ENCODE measurements around the gene MBNL2.

MBNL2 gene

DNA sequence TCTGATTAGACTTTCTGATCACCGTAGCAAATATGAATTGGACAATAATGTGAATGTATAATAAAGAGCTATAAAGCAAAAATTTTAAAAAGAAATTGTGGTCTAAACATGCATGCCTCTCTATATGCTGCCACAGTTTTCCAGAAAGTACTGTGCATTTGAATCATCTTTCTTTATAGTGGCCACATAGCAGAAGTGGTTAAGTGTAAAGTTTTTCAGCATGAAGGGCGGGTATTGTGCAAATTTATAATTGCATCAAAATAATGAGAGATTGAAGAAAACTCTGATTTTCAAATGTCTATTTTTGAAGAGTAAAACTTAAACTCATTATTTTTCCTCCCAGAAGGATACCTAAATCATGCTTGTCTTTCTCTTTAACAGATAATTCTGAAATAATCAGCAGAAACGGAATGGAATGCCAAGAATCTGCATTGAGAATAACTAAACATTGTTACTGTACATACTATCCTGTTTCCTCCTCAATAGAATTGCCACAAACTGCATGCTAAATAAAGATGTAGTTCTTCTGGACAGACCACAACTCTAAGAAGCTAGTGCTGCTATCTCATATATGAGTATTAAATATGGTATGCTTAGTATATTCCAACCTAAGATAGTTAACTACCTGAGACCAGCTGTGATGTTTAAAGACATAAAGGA is 168.9 kb downstream of the MBNL2 start:
- no peak for DNase-seq

DNA sequence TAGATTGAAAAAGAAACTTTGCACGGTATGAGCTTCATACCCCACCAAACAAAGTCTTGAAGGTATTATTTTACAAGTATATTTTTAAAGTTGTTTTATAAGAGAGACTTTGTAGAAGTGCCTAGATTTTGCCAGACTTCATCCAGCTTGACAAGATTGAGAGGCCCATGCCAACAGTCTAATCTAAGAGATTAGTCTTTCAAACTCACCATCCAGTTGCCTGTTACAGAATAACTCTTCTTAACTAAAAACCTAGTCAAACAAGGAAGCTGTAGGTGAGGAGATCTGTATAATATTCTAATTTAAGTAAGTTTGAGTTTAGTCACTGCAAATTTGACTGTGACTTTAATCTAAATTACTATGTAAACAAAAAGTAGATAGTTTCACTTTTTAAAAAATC is 169.9 kb downstream of the MBNL2 start:
- no peak for DNase-seq

DNA sequence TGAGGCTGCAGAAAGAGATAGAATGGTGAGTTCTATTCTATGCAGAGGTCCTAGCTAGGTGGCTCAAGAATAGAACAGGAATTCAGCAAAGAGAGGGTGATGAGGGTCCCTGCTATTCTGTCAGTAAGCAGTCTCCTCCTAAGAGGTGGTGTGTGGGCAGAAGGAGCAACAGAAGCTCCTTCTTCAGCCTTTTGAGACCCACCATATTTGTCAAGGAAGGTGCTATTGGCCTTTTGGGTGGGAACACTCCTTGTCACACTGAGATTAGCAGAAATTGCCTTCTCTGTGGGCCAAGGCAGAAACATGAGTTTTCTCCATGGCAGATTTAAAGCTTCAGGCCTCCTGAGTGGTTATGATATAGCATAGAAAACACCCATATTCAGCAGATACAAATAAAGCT is 172.4 kb downstream of the MBNL2 start:
- no peak for DNase-seq

DNA sequence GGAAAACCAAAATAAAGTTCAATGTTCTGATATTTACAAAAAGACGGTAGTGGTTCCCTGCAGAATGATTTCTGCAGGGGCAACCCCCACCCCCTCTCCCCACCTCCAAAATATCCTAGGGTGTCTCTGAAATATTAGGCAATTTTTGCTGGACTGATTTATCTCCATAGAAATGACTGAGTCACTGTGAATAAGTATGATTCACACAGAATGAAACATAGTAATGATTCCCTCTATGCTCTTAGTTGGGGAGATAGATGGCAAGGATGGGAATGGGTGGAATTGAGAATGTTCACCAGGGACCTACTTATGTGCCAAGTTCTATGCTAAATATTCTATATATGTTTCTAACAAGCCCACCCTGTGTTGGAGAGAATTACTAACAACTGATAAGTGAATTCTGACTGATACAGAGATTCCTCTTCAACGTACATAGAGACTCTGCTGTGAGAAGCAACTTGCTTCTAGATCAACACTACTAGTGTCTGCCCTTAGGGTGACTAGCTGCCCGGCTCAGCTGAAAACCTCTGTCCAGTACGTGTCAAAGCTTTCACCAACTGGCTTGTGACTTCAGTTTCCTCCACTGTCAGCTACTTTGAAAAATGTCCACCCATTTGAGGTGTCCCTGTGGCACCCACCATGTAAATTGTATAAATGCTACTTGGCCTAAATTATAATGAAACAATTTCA is 173.5 kb downstream of the MBNL2 start:
- no peak for DNase-seq

DNA sequence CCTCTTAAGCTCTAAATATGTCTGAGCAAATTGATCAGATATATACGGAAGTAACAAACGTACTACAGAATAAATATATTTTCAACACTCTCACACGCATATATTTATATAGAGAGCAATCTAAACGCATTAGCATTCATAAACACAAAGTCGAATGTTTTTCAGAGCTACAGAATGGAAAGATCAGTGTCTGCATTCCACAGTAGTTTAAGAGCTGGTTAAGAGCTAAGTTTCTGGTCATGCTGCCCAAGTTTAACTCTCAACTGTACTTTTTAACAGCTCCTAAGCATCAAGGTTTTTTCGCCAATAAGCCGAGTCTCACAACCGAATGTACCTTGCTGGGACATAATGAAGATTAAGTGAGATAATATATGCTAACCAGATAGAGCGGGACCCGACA is 175.1 kb downstream of the MBNL2 start:
- no peak for DNase-seq

- no peak for DNase-seq
Observed at GRCh38 chr13:97401421-97401820, 179.3 kb downstream of the MBNL2 start.

DNA sequence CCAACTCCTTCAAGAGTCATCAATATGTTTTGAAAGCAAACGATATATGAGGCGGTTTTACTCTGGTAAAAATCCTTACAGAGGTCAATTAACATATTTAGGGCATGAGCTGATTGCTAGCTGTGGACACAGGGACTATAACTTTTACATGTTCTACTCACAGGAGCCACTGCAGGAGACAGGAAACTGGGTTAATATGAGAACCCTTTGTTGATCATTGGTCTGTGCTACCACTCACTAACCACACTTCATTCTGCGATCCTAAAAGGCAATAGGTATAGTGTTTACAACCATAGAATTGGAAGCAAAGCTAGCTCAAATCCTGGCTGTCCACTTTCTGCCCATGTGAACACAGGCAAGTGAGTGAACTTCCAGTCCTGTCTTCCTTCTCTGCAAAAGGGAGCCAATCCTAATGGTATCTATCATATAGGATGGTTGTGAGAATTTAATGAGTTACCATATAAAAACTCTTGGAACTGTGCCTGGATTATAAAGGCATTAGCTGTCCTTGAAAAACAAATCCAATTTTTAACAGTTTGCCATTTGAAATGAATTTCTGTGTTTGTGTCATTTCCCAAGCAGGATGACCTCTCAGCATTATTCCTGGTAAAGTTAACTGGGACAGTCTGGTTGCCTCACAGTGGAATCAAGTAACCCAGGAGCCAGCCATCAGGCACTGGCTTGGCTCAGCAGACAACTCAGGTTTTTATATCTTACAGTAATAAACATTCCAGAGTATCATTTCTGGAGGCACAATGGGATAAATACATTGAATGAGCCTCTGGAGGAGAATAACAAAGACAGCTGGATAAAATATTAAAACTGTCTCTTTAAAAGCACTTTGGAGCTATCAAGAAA is 182.0 kb downstream of the MBNL2 start:
- DNase-seq: no peak

DNA sequence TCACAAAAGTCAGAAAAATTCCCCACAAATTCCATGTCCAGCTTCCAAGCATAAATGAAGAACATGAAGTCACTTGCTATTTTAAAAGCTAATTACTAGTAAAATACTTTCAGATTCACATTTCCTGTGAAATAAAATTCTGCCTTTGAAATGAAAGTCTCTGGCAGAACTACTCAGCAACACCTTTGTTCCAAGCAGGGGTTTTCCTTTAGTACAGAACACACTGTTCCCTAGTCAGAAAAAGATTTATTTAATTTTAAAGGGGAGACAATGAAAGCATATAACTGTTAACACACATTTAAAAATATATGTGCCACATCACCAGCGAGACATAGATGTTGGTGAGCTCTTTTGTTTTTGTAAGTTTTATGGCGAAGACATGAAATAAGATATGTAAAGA is 185.4 kb downstream of the MBNL2 start:
- no peak for DNase-seq

- no peak for DNase-seq
Observed at GRCh38 chr13:97408938-97409337, 186.8 kb downstream of the MBNL2 start.

- DNase-seq: no peak
Observed at GRCh38 chr13:97411984-97412383, 189.9 kb downstream of the MBNL2 start.

DNA sequence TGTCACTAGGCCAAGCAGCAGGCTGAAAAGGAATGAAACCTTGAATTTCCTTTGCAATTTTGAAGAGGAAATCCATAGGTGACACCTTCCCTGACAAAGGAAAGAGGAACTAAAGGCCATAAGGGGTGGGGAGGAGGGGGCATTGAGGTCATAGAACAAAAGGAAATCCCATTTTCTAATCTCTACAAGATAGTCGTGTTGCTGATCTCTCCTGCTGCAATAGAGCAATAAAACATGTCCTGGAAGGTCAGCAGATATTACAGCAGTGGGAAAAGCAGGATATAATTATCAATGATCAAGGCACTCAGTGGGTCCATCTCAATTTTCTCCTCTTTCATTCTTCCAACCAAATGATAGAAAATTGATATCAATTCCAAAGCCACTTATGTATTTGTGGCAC is 191.6 kb downstream of the MBNL2 start:
- no peak for DNase-seq

- DNase-seq: no peak
Observed at GRCh38 chr13:97414392-97414791, 192.3 kb downstream of the MBNL2 start.

DNA sequence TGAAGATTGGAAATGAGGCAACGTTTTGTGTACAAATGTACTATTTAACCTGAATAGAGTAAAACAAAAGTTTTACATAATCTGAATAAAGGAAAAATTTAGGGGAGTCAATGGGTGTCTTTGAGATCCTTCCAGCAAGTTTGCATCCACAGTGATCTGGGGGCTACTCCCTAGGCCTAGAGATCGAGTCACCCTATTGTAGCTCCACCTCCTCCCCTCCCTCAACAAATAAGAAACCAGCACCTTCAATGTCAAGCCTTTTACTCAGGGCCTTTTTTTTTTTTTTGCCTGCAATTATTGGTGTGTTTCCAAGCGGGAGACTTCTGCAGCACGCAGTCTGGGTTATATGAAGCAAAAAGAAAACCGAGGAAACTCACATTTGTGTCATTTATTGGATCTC is 195.6 kb downstream of the MBNL2 start:
- no peak for DNase-seq

- DNase-seq: no peak
Observed at GRCh38 chr13:97422118-97423054, 200.3 kb downstream of the MBNL2 start.

GRCh38 chr13:97423300-97424045 is 201.3 kb downstream of the MBNL2 start:
- DNase-seq: no peak

DNA sequence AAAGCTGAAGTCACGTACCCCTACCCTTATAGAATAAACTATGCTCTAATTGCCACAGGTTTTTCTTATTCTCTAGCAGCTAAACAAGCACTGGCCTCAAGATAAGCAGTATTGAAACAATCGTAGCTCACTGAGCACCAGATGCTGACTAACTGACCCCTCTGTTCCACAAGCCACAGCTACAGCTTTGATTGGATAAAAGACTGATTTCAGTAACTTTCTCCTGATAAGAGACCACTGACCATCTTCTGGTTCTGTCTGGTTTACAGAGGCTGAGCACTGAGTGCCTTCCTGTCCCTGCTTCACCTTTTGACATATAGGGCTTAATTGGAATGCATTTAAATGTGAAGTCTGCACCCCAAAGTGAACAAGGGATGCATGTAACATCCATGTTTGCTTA is 203.5 kb downstream of the MBNL2 start:
- DNase-seq: no peak

DNA sequence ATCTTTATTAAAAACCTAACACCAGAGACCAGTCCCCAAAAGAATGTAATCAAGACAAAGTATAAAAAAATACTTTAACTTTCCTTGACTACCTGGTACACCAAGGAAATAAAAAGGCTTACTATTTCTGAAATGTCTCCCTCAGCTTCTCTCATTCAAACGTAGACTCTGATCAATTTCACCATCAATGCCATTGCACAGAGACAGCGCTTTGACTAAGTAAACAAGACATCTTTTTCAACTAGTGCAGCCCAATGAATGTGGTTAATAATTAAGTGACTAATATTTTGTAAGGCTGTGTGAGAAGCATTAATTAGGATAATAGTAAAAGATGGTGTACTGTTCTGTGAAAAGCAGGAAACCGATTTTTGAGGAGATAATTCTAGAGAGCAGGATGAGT is 204.6 kb downstream of the MBNL2 start:
- DNase-seq: no peak

DNA sequence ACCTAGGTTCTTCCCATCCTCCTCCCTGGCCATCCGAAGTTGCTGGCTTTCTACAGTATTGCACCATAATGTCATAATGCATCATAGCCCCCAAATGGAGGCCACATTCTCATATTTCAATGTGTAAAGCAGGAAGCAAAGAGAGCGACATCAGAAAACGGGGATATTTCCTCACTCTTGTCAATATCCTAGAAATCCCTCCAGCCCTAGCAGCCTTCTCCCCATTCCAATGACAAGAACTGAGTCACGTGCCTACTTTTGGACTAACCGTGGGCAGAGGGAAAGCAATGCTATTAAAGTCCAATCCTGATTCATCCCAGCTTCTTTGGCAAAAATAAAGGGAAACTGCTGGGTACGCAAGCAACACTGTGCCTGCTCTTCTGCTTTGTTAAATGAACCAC is 207.5 kb downstream of the MBNL2 start:
- no peak for DNase-seq

- no peak for DNase-seq
Observed at GRCh38 chr13:97430296-97430695, 208.2 kb downstream of the MBNL2 start.

GRCh38 chr13:97431171-97431764 is 209.1 kb downstream of the MBNL2 start:
- no peak for DNase-seq

- DNase-seq: no peak
Observed at GRCh38 chr13:97432232-97432916, 210.2 kb downstream of the MBNL2 start.
